GM10248 (cell line): ENCODE data around the gene ZSCAN4.

Experiments
- CTCF ChIA-PET: fragments of 300-600 bp; sonication (Branson Sonifier 250); formaldehyde crosslinking; extraction: SDS; loops from one replicate; lab custom pipeline; 2021; ENCODE audit warnings: antibody characterized with exemption; lab: Yijun Ruan, JAX
- POLR2A ChIA-PET: fragments of 350-650 bp; sonication (Branson Sonifier 250); formaldehyde crosslinking; extraction: SDS; loops from one replicate; lab custom pipeline; 2020; ENCODE audit warnings: antibody characterized with exemption; lab: Yijun Ruan, JAX
- DNase-seq: peaks from one replicate; pipeline ENCODE4 v3.0.0; 2012; ENCODE audit errors: extremely low spot score
- CTCF ChIP-seq: IDR thresholded peaks from 2 replicates; pipeline ENCODE4 v1.5.1; 2012; ENCODE audit warnings: mild to moderate bottlenecking, low read depth; ENCODE audit errors: extremely low read depth, missing control alignments, control extremely low read depth

Gene ZSCAN4

GRCh38 chr19:57689750-57690149 is 21.0 kb downstream of the ZSCAN4 start:
- DNase-seq = no peak
- CTCF ChIA-PET = no interaction called here
- TF ChIP-seq CTCF = no peak
- POLR2A ChIA-PET = no interaction called here

GRCh38 chr19:57701625-57702024 is 32.9 kb downstream of the ZSCAN4 start:
- no peak for TF ChIP-seq CTCF
- POLR2A ChIA-PET = no interaction called here
- CTCF ChIA-PET = no interaction called here
- no peak for DNase-seq

- POLR2A ChIA-PET = no interaction called here
- TF ChIP-seq CTCF = no peak
- CTCF ChIA-PET = no interaction called here
These were observed 37.6 kb downstream of the ZSCAN4 start for GRCh38 chr19:57706346-57706745.

GRCh38 chr19:57708641-57709361 is 40.1 kb downstream of the ZSCAN4 start, which contains the start of gene ZNF154:
Gene ZNF154, minus strand, starts transcription at chr19:57709204. Its CDS starts 233 bp downstream, at chr19:57708971.
- CTCF ChIA-PET = interaction anchor here (0.9 to 1.1 kb wide), 2 partner anchors 9 to 29 kb away, joined by 3 read pairs; no protein-coding TSS in a partner anchor

More at GRCh38 chr19:57706346-57706745, 37.6 kb downstream of the ZSCAN4 start:
- no peak for DNase-seq

GRCh38 chr19:57709616-57710015 is 40.9 kb downstream of the ZSCAN4 start:
- ChIA-PET CTCF (interaction anchor here (0.9 to 1.1 kb wide), 2 partner anchors 8 to 29 kb away, joined by 3 read pairs; no protein-coding TSS in a partner anchor), POLR2A (interaction anchor here (0.6 to 0.9 kb wide), 2 partner anchors 18 to 960 kb away, joined by 3 to 7 read pairs; partner anchors contain the start of gene ZNF671)
- no peak for DNase-seq
- TF ChIP-seq CTCF = no peak

More at GRCh38 chr19:57708641-57709361, 40.1 kb downstream of the ZSCAN4 start, which contains the start of gene ZNF154:
- TF ChIP-seq CTCF = no peak
- POLR2A ChIA-PET = interaction anchor here (0.6 to 0.9 kb wide), 2 partner anchors 18 to 960 kb away, joined by 3 to 7 read pairs; partner anchors contain the start of gene ZNF671
- peak; percentile 69 for DNase-seq

- POLR2A ChIA-PET = no interaction called here
- CTCF ChIA-PET = no interaction called here
- no peak for TF ChIP-seq CTCF
- DNase-seq = no peak
These were observed 43.5 kb downstream of the ZSCAN4 start for GRCh38 chr19:57712222-57712621.
